HG03457 (cell line): Measurements from ENCODE around the gene GABBR2.
A peak's percentile ranks its signal among the peaks of the same experiment; 100 is the strongest.

ENCODE experiments used
- ATAC-seq: cut with Tn5 transposase; IDR thresholded peaks from one replicate; pipeline ENCODE4 v1.9.1; 2021; ENCODE audit warnings: moderate number of reproducible peaks; ENCODE audit not compliant: unreplicated experiment

Gene GABBR2

DNA sequence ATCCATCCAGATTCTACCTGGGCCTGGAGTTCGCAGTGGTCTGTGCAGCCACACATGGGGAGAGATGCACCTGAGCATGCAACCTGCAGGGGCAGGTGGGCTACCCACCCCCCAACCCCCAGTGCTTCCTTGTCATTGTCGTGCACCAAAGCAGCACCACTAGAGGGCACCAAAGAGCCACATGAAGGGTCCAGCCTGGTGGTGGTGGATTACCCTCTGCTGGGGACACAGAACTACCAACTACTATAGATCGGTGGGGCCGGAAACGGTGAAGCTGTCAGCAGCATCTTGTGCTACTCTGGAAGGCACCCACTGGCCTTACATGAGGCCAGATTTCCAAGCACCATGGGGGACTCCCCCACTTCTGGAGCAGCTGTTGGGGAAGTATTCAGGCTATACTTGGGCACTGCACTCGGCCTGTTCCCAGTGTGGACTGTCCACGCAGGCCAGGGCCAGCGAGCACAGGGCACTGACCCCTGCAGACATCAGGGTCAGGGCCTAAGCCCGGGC is 393.1 kb downstream of the GABBR2 start:
- peak; percentile 44 for ATAC-seq

DNA sequence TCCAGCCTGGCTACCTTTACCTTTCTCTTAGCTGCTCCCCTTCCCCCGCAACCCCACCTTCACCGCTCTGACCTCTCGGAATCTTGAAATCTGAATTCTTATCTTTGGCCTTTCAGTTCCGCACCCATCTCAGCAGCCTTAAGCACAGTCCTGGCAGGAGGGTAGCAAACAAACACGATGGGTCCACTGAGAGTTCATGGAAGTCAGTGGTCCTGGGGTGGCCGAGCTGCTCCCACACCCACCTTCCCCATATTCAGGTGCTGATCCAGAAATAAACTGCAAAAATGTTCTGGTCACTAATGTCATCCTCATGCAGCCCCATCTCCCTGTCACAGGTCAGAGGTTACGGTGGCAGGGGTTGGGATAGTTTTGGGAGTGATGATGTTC is 393.7 kb downstream of the GABBR2 start:
- no peak for ATAC-seq

DNA sequence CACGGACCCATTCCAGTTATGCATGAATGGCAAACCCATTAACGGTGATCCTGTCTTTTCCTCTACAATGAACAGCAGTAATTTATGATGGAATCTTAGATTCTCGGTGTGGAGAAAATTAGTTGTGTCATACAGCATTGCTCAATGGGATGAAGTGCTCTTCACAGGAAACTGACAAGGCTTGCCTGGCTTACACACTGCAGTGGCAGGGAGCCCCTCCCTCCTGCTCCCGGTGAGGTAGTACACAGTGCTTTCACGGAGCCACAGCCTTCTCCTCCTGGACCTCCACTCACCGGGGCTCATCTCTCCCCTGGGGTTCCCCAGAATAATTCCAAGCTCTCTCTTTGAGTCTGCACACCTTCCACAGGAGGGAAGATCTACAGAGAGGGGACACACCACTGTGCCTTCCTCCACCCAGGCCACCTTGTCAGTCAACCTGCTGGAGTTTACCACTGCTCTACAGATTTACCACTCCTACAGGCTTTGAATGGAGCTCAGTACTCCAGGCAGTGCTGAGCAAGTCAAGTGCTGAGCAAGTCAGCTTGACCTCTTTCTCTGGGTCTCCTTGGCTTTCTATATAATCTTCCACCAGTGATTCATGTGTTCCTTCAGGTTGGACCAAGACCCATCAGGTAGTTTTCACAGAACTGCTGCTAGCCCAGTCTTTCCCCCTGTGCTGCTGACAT is 394.2 kb downstream of the GABBR2 start:
- no peak for ATAC-seq

- ATAC-seq, result peak; percentile 59
Measured at GRCh38 chr9:98312365-98312764, 396.4 kb downstream of the GABBR2 start.

GRCh38 chr9:98311541-98311940 is 397.2 kb downstream of the GABBR2 start:
- no peak for ATAC-seq

DNA sequence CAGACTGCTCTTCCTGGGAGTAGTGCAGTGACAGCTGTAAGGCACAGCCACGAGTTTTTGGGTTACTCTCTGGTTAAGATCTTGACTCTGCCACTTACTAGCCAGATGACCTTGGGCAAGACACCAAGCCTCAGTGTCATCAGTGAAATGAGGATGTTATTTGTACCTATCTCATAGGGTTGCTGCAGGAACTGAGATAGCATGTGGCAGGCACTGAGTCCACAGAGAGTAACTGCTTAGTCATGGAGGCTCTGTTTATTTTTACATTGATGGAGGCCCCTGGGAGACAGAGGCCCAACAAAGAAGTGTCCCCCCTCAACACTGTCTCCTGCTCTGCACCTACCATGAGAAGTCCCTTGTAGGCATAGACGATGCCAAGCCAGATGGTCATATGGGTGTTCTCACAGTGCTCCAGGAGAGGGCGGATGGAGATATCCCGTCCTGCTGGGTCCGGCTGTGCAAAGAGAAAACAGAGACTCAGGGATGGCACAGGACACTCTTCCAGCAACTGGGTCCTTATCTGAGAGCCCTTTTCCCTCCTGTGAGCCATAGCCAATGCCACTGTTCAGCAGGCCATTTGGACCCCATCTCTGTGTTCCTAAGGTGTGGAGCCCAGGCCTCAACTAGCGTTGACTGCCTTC is 397.9 kb downstream of the GABBR2 start:
- no peak for ATAC-seq

DNA sequence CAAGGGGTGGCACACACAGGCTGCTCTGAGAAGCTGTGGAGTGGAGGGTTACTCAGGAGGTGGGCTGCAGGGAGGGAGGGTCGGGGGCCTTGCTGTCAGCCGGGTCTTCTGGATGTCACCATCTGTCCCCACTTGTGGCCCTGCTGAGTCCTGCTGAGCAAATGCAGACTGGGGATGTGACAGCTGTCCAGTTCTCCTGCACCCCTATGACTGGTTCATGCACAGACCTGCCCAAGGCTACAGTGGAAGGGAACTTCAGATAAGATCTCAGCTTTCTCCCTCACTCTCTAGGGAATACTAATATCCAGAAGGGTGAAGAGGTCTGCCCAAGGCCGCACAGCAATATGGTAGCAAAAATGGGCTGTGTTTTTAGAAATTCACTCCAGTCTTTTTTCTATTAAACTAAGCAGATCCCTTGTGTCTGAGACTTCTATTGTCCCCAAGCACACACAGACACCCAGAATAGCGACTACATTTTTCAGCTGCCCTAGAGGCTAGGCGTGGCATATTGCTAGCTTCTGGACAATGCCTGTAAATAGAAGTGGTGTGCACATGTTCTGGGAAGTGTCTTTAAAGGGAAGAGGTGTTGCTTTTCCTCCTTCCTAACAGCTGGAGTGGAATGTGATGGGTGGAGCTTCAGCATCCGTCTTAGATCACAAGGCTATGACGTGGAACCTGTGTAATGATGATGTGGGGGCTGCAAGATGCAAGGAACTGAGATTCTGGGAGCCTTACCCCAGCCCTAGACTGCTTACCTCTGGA is 402.2 kb downstream of the GABBR2 start:
- no peak for ATAC-seq

GRCh38 chr9:98304381-98304780 is 404.4 kb downstream of the GABBR2 start:
- ATAC-seq, result no peak

DNA sequence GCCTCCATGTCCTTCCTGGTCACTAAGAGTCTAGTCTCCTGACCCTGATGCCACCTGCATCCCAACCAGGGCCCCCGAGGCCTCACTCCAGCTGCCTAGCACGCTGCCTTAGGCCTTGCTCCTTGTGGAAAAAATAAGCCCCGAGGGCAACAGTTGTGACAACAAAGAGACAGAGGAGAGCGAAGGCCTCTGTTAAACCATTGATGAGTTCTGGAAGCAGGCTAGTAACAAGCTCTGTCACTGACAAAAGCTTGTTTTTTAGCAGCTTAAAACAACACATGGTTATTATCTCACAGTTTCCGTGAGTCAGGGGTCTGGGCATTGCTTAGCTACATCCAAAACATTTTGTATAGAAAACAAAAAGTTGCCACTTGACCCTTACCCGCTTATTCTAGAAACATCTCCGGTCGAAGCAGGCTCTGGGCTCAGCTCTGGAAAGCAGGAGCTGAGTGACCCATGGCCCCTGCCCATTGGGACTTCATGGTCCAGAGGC is 405.1 kb downstream of the GABBR2 start:
- no peak for ATAC-seq

DNA sequence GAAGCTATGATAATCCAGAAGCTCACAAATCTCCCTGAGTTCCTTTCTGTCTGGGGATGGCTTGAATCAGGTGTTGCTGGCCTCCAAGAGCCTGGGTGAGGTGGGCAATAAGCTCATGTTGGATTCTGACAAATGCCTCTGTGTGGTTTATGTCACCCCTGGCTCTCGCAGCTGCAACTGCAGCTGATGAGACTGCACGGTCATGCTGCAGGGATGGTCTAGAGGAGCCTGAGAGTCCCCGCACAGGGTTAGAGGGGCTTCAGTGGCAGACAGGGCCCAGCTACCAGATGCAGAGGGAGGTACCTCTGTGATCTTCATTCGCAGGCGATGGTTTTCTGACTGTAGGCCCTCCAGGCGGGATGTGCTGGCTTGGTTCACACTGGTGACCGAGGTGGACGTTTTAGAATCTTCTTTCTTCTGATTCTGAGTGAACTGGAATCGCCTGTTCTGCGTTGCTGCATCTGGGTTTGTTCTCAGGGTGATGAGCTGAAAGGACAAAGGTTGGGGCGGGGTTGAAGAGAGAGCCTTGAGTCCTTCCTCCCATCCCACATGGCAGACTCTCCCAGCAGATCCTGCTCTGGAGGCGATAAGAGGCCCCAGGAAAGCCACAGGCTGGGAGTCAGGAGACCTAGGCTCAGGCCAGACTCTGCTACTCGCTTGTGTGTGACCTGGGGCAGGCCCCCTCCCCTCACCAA is 405.6 kb downstream of the GABBR2 start:
- ATAC-seq, result no peak

DNA sequence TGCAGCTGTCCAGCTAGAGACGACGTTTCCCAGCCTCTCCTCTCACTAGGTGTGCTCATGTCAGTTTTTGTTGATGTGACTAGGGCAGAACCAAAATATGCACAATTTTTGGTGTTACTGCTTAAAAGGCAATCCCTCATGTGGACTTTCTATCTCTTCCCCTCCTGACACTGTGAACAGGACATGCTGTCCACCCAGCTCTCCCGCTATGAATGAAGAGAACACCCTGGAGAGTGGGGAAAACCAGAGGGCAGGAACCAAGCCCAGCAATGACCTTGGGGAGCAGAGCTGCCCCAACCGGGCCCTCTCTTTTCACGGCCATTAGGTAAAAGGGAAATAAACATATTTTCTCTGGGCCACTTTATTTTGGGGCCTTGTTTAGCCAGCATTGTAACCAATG is 406.6 kb downstream of the GABBR2 start:
- ATAC-seq, result no peak

DNA sequence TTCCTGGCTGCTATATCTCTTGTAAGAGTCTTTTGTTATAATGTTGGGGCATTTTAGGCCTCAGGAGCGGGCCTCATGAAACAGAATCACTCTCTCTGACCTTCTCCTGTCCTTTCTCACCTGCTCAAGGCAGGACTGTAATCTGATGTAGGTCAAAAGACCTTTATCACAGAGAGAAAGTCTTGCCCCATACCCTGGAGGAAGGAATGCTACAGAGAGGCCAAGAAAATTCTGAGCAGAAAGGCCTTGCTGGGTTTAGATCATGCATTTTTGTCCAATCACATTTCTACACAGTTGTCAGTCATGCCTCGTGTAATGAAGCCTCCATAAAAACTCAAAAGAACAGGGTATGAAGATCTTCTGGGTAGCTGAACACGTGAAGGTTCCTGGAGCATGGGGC is 408.1 kb downstream of the GABBR2 start:
- ATAC-seq, result no peak

DNA sequence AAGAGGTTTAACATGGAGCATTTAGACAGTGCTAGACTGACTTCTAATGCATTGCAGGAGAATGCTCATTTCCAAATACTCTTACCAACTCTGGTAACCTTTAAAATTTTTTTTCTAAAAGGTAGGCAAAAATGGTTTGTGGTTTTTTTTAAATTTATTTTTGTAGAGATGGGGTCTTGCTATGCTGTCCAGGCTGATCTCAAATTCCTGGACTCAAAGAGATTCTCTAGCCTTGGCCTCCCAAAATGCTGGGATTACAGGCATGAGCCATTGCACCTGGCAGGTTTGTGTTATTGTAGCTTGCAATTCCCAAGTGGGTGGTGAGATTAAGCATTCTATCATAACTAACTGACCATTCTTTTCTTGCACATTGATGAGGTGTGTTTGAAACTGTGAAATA is 410.3 kb downstream of the GABBR2 start:
- ATAC-seq, result no peak

DNA sequence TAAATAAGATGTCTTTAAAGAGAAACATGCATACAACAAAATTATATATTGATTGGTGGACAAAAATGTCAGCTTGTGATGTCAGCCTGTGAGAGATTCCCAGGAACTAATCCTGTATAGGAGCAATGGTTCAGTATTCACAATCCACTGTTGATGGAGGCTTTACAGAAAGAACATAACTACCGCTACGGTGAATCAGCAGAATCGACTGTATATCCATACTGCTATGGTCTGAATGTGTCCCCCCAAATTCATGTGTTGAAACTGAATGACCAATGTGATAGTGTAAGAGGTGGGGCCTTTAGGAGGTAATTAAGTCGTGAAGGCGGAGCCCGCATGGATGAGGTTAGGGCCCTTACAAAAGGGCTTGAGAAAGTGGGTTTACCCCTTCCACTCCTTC is 412.9 kb downstream of the GABBR2 start:
- ATAC-seq, result no peak

DNA sequence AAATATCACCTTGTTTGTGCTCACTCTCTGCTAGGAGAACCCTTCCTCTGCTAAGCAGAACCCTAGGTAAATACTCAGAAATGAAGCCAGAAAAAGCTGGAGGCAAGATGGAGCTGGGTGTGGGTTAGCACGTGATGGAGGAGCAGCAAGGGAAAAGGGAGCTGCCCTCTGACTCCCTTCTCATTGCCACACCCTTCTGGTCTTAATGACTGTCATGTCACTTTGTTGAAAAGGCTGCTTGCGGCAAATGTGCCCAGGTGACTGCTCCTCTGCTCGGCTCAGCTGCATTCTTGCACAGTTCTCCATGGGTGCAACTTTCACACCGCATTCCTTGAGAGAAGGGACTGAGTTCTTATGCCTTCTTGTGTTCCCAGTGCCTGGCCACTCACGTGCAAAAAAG is 416.9 kb downstream of the GABBR2 start:
- ATAC-seq, result no peak

GRCh38 chr9:98290411-98290810 is 418.3 kb downstream of the GABBR2 start:
- no peak for ATAC-seq

- no peak for ATAC-seq
Measured at GRCh38 chr9:98289614-98290201, 419.0 kb downstream of the GABBR2 start.

- no peak for ATAC-seq
Measured at GRCh38 chr9:98288881-98289280, 419.9 kb downstream of the GABBR2 start.

- ATAC-seq, result no peak
Measured at GRCh38 chr9:98287384-98287783, 421.4 kb downstream of the GABBR2 start.

- no peak for ATAC-seq
Measured at GRCh38 chr9:98285446-98285845, 423.3 kb downstream of the GABBR2 start.

DNA sequence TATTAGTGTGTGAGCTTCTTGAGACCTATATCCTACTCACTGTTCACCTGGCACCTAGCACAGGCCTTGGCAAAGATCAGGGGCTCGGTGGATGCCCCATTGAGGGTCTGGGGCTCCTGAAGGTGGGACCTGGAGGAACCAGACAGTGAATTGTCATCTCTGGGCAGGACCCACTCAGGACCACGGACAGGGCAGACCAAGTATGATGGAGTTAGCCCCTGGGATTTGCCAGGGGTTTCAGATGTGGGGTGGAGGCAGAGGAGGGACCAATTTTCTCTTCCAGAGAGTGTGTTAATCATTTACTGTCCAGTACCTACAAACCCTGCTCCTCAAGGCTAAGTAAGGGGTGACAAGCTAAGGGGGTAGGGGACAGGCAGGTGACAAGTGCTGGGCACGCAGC is 424.0 kb downstream of the GABBR2 start:
- no peak for ATAC-seq
